GM11168 (cell line): ENCODE data around the gene ZNF773.

Source experiments
- in situ Hi-C: fragments of 300-500 bp; cut with MboI; formaldehyde crosslinking; loops from one replicate; pipeline ENCODE4 v1.12.0; 2022; ENCODE audit warnings: low sequenced_read_pairs; ENCODE audit not compliant: unreplicated experiment

ZNF773 gene

GRCh38 chr19:57557659-57558058 is 57.9 kb downstream of the ZNF773 start:
- in situ Hi-C loops, result no loop called here
